ENCODE data around the gene DYNLT3. TPM values are rescaled to one million over a fixed set of nuclear protein-coding genes. Genes with fewer than 3 reads are reported as not detected.

The DYNLT3 gene
- polyA plus RNA-seq, 1 donor (not counting 4 experiments of a cell fraction or from before 2014, with no cell fraction given) = 37.3 TPM

GRCh38 chrX:37863728-37864127 lies 16.4 kb upstream of the DYNLT3 start:
- H3K27ac ChIP-seq (ENCODE audit: control insufficient read depth, insufficient read depth, low read length) = no peak overlapping the region
- H3K4me2 ChIP-seq (ENCODE audit: control insufficient read depth, extremely low read depth, insufficient read depth, low read depth, low read length) = no peak overlapping the region
- no peaks in the 10 kb centered on the region for H4K20me1 ChIP-seq (ENCODE audit: control insufficient read depth, extremely low read depth, insufficient read depth, low read length)
- no peaks in the 10 kb centered on the region for H3K27me3 ChIP-seq (ENCODE audit: control insufficient read depth, extremely low read depth, insufficient read depth, low read length)
- no peak overlapping the region for H3K4me3 ChIP-seq (ENCODE audit: control insufficient read depth in 2 of 3, extremely low read depth in 1 of 3, insufficient read depth in 2 of 3, low read depth in 1 of 3, low read length in 3 of 3)
- no peaks in the 10 kb centered on the region for H3K36me3 ChIP-seq (ENCODE audit: control insufficient read depth in 2 of 2, extremely low read depth in 1 of 2, insufficient read depth in 2 of 2, low read length in 2 of 2)
- H3K9me3 ChIP-seq (ENCODE audit: control insufficient read depth, low read depth, low read length) = no peaks in the 10 kb centered on the region
- dilution Hi-C loops (cut with MboI; ENCODE audit: extremely low pct_ligation_motif_present, low sequenced_read_pairs) = no loop called here
- TF ChIP-seq EZH2 (IDR thresholded peaks at IDR 0.05; ENCODE audit: low read length) (no peak), CTCF (optimal IDR thresholded peaks at IDR 0.05 in 1 of 3, IDR thresholded peaks at IDR 0.05 in 1 of 3, conservative IDR thresholded peaks at IDR 0.05 in 1 of 3; ENCODE audit: extremely low read depth in 1 of 3, insufficient read depth in 2 of 3, low read length in 3 of 3) (no peak)
- H3K79me2 ChIP-seq (ENCODE audit: control insufficient read depth, insufficient read depth, low read length) = no peaks in the 10 kb centered on the region
- no peak overlapping the region for H2AFZ ChIP-seq (ENCODE audit: control insufficient read depth, low read length)
- no peaks in the 10 kb centered on the region for H3K9me1 ChIP-seq (ENCODE audit: control insufficient read depth, extremely low read depth, insufficient read depth, low read length)
- no peak overlapping the region for H3K9ac ChIP-seq (ENCODE audit: control insufficient read depth, extremely low read depth, insufficient read depth, low read length)
- DNase-seq (ENCODE audit: low read depth, low spot score) (no peak), FAIRE-seq (no peak)
- H3K4me1 ChIP-seq (ENCODE audit: control insufficient read depth, extremely low read depth, insufficient read depth, low read length) = no peaks in the 10 kb centered on the region

- H3K9me1 ChIP-seq (ENCODE audit: control insufficient read depth, extremely low read depth, insufficient read depth, low read length) = no peaks in the 10 kb centered on the region
- DNase-seq (ENCODE audit: low read depth, low spot score) (no peak), FAIRE-seq (no peak)
- no peak overlapping the region for H2AFZ ChIP-seq (ENCODE audit: control insufficient read depth, low read length)
- no peak overlapping the region for H3K4me2 ChIP-seq (ENCODE audit: control insufficient read depth, extremely low read depth, insufficient read depth, low read depth, low read length)
- H3K4me1 ChIP-seq (ENCODE audit: control insufficient read depth, extremely low read depth, insufficient read depth, low read length) = no peaks in the 10 kb centered on the region
- no peaks in the 10 kb centered on the region for H4K20me1 ChIP-seq (ENCODE audit: control insufficient read depth, extremely low read depth, insufficient read depth, low read length)
- no peaks in the 10 kb centered on the region for H3K36me3 ChIP-seq (ENCODE audit: control insufficient read depth in 2 of 2, extremely low read depth in 1 of 2, insufficient read depth in 2 of 2, low read length in 2 of 2)
- no peak overlapping the region for H3K4me3 ChIP-seq (ENCODE audit: control insufficient read depth in 2 of 3, extremely low read depth in 1 of 3, insufficient read depth in 2 of 3, low read depth in 1 of 3, low read length in 3 of 3)
- no peaks in the 10 kb centered on the region for H3K27me3 ChIP-seq (ENCODE audit: control insufficient read depth, extremely low read depth, insufficient read depth, low read length)
- no peak for TF ChIP-seq EZH2 (IDR thresholded peaks at IDR 0.05; ENCODE audit: low read length)
- no peak for TF ChIP-seq CTCF (optimal IDR thresholded peaks at IDR 0.05 in 1 of 3, IDR thresholded peaks at IDR 0.05 in 1 of 3, conservative IDR thresholded peaks at IDR 0.05 in 1 of 3; ENCODE audit: extremely low read depth in 1 of 3, insufficient read depth in 2 of 3, low read length in 3 of 3)
- H3K27ac ChIP-seq (ENCODE audit: control insufficient read depth, insufficient read depth, low read length) = no peak overlapping the region
- dilution Hi-C loops (cut with MboI; ENCODE audit: extremely low pct_ligation_motif_present, low sequenced_read_pairs) = no loop called here
- no peaks in the 10 kb centered on the region for H3K79me2 ChIP-seq (ENCODE audit: control insufficient read depth, insufficient read depth, low read length)
- H3K9me3 ChIP-seq (ENCODE audit: control insufficient read depth, low read depth, low read length) = no peaks in the 10 kb centered on the region
- no peak overlapping the region for H3K9ac ChIP-seq (ENCODE audit: control insufficient read depth, extremely low read depth, insufficient read depth, low read length)
These were observed 15.5 kb upstream of the DYNLT3 start for GRCh38 chrX:37862851-37863250.

Measured in keratinocyte (primary cell).